Measurements from ENCODE around the gene SFRP2.

DNA sequence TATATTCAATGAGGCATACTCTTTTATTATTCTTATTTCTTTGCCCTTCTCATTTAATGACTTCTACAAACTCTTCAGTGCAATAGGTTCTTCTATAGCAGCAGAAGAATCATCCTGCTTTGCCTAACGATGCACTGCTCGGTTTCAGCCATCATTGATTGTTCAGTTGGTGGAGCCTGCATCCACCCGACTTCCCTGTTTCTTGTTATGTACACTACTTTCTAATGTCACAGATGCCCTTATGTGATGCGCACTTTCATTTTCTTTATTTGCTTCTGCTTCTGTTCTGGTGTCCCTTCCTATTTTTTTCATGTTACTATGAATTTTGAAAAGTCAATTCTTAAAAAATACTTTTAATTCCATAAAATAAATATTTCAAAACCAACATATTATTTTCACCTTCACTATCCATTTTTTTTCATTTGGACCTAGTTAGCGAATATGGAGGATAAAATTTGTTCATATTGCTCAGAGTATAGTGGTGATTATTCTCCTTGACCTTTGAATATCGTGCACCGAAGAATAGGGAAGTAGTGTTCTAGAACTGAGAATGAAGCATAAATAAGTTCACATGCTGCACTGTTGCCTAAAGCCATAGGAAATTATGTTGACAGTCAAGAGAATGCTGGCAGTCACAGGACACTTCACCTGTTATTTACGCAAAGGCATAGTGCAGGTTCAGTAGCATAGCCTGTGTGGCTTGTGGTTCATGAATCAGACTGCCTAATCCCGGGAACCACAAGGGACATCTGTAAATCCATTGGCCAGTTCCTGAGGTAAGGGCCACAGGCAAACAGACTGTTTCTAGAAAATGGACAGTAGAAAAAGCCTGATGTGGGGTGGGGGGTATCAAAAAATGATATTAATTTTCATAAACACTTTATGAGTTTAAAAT lies 21.3 kb upstream of the SFRP2 start:
- TF ChIP-seq, protein P1, sequence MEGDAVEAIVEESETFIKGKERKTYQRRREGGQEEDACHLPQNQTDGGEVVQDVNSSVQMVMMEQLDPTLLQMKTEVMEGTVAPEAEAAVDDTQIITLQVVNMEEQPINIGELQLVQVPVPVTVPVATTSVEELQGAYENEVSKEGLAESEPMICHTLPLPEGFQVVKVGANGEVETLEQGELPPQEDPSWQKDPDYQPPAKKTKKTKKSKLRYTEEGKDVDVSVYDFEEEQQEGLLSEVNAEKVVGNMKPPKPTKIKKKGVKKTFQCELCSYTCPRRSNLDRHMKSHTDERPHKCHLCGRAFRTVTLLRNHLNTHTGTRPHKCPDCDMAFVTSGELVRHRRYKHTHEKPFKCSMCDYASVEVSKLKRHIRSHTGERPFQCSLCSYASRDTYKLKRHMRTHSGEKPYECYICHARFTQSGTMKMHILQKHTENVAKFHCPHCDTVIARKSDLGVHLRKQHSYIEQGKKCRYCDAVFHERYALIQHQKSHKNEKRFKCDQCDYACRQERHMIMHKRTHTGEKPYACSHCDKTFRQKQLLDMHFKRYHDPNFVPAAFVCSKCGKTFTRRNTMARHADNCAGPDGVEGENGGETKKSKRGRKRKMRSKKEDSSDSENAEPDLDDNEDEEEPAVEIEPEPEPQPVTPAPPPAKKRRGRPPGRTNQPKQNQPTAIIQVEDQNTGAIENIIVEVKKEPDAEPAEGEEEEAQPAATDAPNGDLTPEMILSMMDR (IDR thresholded peaks at IDR 0.05) = no peak
- no peak for TF ChIP-seq POLR2AphosphoS5 (IDR thresholded peaks at IDR 0.05; ENCODE audit: low read depth, low read length)
